Liver (tissue), 3 donors: Measurements from ENCODE around the gene SLC44A3.

Source experiments
- ATF3 ChIP-seq: IDR thresholded peaks from 2 replicates; pipeline ENCODE4 v1.6.1; 2016; ENCODE audit warnings: antibody characterized with exemption
- CTCF ChIP-seq: fragments of 150-350 bp; IDR thresholded peaks from 2 replicates; pipeline ENCODE4 v1.5.1; 2017; ENCODE audit warnings: improper control_type of control experiment, low read depth, low read length; ENCODE audit not compliant: missing input control
- FOXA1 ChIP-seq: IDR thresholded peaks from 2 replicates; pipeline ENCODE4 v1.6.1; 2016; ENCODE audit warnings: antibody characterized with exemption
- GABPA ChIP-seq, 2 donors: IDR thresholded peaks in 1 of 2; conservative IDR thresholded peaks in 1 of 2; 2 replicates each; pipeline ENCODE4 v1.6.1; 2016; ENCODE audit warnings: antibody characterized with exemption in 2 of 2, mild to moderate bottlenecking in 1 of 2, moderate library complexity in 1 of 2
- JUND ChIP-seq, 2 donors: IDR thresholded peaks; 2 replicates each; pipeline ENCODE4 v1.6.1; 2016; ENCODE audit warnings: antibody characterized with exemption in 2 of 2
- RAD21 ChIP-seq, 2 donors: IDR thresholded peaks; 2 replicates each; pipeline ENCODE4 v1.6.1; 2016; ENCODE audit warnings: antibody characterized with exemption in 2 of 2, mild to moderate bottlenecking in 2 of 2
- RXRA ChIP-seq, 2 donors: IDR thresholded peaks; 2 replicates each; pipeline ENCODE4 v1.6.1; 2017 to 2018; ENCODE audit warnings: antibody characterized with exemption in 2 of 2, mild to moderate bottlenecking in 1 of 2
- SP1 ChIP-seq: IDR thresholded peaks from 2 replicates; pipeline ENCODE4 v1.6.1; 2018; ENCODE audit warnings: antibody characterized with exemption, mild to moderate bottlenecking
- TAF1 ChIP-seq: conservative IDR thresholded peaks from 2 replicates; pipeline ENCODE4 v1.6.1; 2016; ENCODE audit warnings: antibody characterized with exemption, mild to moderate bottlenecking
- YY1 ChIP-seq: IDR thresholded peaks from 2 replicates; pipeline ENCODE4 v1.6.1; 2016; ENCODE audit warnings: antibody characterized with exemption, mild to moderate bottlenecking
- TF ChIP-seq, protein P1 (sequence below): IDR thresholded peaks from 2 replicates; pipeline ENCODE4 v1.6.1; 2016; ENCODE audit warnings: antibody characterized with exemption, mild to moderate bottlenecking
- TF ChIP-seq, protein P2 (sequence below): IDR thresholded peaks from 2 replicates; pipeline ENCODE4 v1.6.1; 2016; ENCODE audit warnings: antibody characterized with exemption
- donor health status: healthy.
- donor health status: healthy.

DNA sequence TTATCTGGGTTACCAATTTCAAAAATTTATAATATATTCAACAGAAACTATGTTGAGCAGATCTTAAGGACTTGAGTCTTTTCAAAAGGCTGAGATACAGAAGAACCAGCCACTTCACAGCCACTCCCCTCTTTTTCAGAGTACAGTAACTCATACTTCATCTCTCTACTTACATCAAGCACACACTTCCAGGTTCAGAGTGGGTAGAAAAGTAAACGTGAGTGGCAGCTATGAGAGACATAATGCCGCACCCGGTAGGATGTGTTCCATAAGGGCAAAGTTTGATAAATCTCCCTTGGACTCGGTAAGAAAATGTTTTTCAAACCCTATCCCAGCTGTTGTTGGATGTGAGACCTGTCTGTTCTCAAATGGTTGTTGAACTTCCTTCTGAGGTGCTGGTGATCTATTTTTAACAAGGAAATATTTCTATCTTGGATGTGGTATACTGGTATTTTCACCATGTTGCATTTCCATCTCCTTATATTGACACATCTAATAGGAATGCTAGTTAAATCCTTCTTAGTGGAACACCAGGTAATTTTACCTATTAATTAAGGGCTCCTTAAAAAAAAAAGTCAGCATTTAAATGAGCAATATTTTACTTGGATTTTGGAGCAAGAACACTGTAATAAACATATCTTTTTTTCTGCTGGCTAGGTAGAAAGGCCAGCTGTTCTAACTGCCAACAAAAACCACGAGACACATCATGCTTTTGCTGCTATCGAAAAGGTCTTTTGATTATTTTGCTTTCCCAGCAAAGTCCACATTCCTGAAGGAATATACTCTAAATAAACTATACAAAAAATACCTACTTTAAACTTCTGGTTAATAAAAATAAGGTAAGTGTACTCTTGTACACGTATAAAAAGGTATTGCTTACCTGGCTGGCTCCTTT, 78.6 kb downstream of the SLC44A3 start:
- TF ChIP-seq, protein P1, sequence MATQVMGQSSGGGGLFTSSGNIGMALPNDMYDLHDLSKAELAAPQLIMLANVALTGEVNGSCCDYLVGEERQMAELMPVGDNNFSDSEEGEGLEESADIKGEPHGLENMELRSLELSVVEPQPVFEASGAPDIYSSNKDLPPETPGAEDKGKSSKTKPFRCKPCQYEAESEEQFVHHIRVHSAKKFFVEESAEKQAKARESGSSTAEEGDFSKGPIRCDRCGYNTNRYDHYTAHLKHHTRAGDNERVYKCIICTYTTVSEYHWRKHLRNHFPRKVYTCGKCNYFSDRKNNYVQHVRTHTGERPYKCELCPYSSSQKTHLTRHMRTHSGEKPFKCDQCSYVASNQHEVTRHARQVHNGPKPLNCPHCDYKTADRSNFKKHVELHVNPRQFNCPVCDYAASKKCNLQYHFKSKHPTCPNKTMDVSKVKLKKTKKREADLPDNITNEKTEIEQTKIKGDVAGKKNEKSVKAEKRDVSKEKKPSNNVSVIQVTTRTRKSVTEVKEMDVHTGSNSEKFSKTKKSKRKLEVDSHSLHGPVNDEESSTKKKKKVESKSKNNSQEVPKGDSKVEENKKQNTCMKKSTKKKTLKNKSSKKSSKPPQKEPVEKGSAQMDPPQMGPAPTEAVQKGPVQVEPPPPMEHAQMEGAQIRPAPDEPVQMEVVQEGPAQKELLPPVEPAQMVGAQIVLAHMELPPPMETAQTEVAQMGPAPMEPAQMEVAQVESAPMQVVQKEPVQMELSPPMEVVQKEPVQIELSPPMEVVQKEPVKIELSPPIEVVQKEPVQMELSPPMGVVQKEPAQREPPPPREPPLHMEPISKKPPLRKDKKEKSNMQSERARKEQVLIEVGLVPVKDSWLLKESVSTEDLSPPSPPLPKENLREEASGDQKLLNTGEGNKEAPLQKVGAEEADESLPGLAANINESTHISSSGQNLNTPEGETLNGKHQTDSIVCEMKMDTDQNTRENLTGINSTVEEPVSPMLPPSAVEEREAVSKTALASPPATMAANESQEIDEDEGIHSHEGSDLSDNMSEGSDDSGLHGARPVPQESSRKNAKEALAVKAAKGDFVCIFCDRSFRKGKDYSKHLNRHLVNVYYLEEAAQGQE, result no peak
- TF ChIP-seq CTCF (no peak), ATF3 (no peak), YY1 (no peak), RAD21 (IDR thresholded peaks at IDR 0.05) (no peak), TAF1 (no peak), RXRA (IDR thresholded peaks at IDR 0.05) (no peak), JUND (IDR thresholded peaks at IDR 0.05) (no peak), FOXA1 (no peak), SP1 (no peak), GABPA (IDR thresholded peaks at IDR 0.05 in 1 of 2, conservative IDR thresholded peaks at IDR 0.05 in 1 of 2) (no peak)
- TF ChIP-seq, protein P2, sequence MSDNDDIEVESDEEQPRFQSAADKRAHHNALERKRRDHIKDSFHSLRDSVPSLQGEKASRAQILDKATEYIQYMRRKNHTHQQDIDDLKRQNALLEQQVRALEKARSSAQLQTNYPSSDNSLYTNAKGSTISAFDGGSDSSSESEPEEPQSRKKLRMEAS, result no peak
